HG03159 (cell line): ENCODE data around the gene ANKUB1.

Experiments
- ATAC-seq: cut with Tn5 transposase; IDR thresholded peaks from one replicate; pipeline ENCODE4 v1.9.1; 2021; ENCODE audit warnings: mild to moderate bottlenecking, moderate library complexity; ENCODE audit not compliant: unreplicated experiment

ANKUB1 gene

GRCh38 chr3:149713730-149714654 is 78.4 kb downstream of the ANKUB1 start:
- no peak for ATAC-seq
